ENCODE measurements around the gene SERPINA5. TPM values are rescaled to one million over a fixed set of nuclear protein-coding genes. Genes with fewer than 3 reads are reported as not detected.

The SERPINA5 gene
- total and polyA plus RNA-seq, 2 of the 13 experiments (the other 11 are each of a cell fraction or from before 2014, with no cell fraction given): 449 to 498 TPM

GRCh38 chr14:94560751-94561655 lies 20.2 kb upstream of the SERPINA5 start, which contains the start of gene SERPINA4 (continued):
- TF ChIP-seq ZKSCAN5 (CRISPR knock-in tag; IDR thresholded peaks at IDR 0.05) (no peak), ZNF3 (CRISPR knock-in tag; IDR thresholded peaks at IDR 0.05) (no peak), ZNF749 (CRISPR knock-in tag; IDR thresholded peaks at IDR 0.05; ENCODE audit: borderline replicate concordance) (no peak), SMAD9 (CRISPR knock-in tag; IDR thresholded peaks at IDR 0.05) (no peak), YEATS2 (CRISPR knock-in tag; IDR thresholded peaks at IDR 0.05; ENCODE audit: borderline replicate concordance) (0 out of 2 replicates have a peak, but pooled peaks have one; percentile 24), XRCC5 (optimal IDR thresholded peaks at IDR 0.05; ENCODE audit: low read length) (peak; percentile 7), ZNF292 (CRISPR knock-in tag; IDR thresholded peaks at IDR 0.05; ENCODE audit: borderline replicate concordance, low read depth) (no peak), YEATS4 (CRISPR knock-in tag; IDR thresholded peaks at IDR 0.05; ENCODE audit: borderline replicate concordance) (no peak), PHB2 (IDR thresholded peaks at IDR 0.05; ENCODE audit: partially characterized antibody) (no peak), SMYD3 (CRISPR knock-in tag; IDR thresholded peaks at IDR 0.05) (no peak), GATAD1 (CRISPR knock-in tag; IDR thresholded peaks at IDR 0.05) (no peak), MNT (IDR thresholded peaks at IDR 0.05) (no peak), JUNB (CRISPR knock-in tag; IDR thresholded peaks at IDR 0.05; ENCODE audit: borderline replicate concordance) (no peak), ZNF234 (CRISPR knock-in tag; conservative IDR thresholded peaks at IDR 0.05) (no peak), ZBTB26 (CRISPR knock-in tag; IDR thresholded peaks at IDR 0.05; ENCODE audit: borderline replicate concordance) (no peak)
- TF ChIP-seq, protein P1, sequence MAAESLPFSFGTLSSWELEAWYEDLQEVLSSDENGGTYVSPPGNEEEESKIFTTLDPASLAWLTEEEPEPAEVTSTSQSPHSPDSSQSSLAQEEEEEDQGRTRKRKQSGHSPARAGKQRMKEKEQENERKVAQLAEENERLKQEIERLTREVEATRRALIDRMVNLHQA (CRISPR knock-in tag; IDR thresholded peaks at IDR 0.05): no peak
- TF ChIP-seq, protein P2, sequence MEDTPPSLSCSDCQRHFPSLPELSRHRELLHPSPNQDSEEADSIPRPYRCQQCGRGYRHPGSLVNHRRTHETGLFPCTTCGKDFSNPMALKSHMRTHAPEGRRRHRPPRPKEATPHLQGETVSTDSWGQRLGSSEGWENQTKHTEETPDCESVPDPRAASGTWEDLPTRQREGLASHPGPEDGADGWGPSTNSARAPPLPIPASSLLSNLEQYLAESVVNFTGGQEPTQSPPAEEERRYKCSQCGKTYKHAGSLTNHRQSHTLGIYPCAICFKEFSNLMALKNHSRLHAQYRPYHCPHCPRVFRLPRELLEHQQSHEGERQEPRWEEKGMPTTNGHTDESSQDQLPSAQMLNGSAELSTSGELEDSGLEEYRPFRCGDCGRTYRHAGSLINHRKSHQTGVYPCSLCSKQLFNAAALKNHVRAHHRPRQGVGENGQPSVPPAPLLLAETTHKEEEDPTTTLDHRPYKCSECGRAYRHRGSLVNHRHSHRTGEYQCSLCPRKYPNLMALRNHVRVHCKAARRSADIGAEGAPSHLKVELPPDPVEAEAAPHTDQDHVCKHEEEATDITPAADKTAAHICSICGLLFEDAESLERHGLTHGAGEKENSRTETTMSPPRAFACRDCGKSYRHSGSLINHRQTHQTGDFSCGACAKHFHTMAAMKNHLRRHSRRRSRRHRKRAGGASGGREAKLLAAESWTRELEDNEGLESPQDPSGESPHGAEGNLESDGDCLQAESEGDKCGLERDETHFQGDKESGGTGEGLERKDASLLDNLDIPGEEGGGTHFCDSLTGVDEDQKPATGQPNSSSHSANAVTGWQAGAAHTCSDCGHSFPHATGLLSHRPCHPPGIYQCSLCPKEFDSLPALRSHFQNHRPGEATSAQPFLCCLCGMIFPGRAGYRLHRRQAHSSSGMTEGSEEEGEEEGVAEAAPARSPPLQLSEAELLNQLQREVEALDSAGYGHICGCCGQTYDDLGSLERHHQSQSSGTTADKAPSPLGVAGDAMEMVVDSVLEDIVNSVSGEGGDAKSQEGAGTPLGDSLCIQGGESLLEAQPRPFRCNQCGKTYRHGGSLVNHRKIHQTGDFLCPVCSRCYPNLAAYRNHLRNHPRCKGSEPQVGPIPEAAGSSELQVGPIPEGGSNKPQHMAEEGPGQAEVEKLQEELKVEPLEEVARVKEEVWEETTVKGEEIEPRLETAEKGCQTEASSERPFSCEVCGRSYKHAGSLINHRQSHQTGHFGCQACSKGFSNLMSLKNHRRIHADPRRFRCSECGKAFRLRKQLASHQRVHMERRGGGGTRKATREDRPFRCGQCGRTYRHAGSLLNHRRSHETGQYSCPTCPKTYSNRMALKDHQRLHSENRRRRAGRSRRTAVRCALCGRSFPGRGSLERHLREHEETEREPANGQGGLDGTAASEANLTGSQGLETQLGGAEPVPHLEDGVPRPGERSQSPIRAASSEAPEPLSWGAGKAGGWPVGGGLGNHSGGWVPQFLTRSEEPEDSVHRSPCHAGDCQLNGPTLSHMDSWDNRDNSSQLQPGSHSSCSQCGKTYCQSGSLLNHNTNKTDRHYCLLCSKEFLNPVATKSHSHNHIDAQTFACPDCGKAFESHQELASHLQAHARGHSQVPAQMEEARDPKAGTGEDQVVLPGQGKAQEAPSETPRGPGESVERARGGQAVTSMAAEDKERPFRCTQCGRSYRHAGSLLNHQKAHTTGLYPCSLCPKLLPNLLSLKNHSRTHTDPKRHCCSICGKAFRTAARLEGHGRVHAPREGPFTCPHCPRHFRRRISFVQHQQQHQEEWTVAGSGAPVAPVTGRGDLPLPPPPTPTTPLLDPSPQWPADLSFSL (CRISPR knock-in tag; IDR thresholded peaks at IDR 0.05): no peak
- TF ChIP-seq, protein P3, sequence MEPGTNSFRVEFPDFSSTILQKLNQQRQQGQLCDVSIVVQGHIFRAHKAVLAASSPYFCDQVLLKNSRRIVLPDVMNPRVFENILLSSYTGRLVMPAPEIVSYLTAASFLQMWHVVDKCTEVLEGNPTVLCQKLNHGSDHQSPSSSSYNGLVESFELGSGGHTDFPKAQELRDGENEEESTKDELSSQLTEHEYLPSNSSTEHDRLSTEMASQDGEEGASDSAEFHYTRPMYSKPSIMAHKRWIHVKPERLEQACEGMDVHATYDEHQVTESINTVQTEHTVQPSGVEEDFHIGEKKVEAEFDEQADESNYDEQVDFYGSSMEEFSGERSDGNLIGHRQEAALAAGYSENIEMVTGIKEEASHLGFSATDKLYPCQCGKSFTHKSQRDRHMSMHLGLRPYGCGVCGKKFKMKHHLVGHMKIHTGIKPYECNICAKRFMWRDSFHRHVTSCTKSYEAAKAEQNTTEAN (CRISPR knock-in tag; conservative IDR thresholded peaks at IDR 0.05): no peak
